B cell (primary cell): Measurements from ENCODE around the gene FRMPD1. TPM values are rescaled to one million over a fixed set of nuclear protein-coding genes. Genes with fewer than 3 reads are reported as not detected.

Source experiments
- ATAC-seq: fragments of 200-7000 bp; cut with Tn5 transposase; one replicate; pipeline ENCODE4 v1.10.0; 2021; ENCODE audit warnings: low read depth, mild to moderate bottlenecking, moderate number of reproducible peaks, moderate library complexity
- CTCF ChIA-PET: fragments of 350-600 bp; sonication (Branson Sonifier 250); formaldehyde crosslinking; loops from one replicate; lab custom pipeline; 2021; ENCODE audit warnings: antibody characterized with exemption, inconsistent platforms; lab: Charles Lee
- POLR2A ChIA-PET: fragments of 350-600 bp; sonication (Branson Sonifier 250); formaldehyde crosslinking; loops from one replicate; lab custom pipeline; 2021; ENCODE audit warnings: antibody characterized with exemption; lab: Charles Lee
- DNase-seq: peaks from one replicate; pipeline ENCODE4 v3.0.0; 2013
- H2AFZ ChIP-seq: 2 replicates; pipeline ENCODE4 v1.6.1; 2012; ENCODE audit warnings: mild to moderate bottlenecking, low read depth, low read length; ENCODE audit not compliant: insufficient read depth, poor library complexity, severe bottlenecking
- H3K27ac ChIP-seq, 2 donors: 1 replicate in 1 of 2; 2 replicates in 1 of 2; pipeline ENCODE4 v1.5.1; 2012 to 2013; ENCODE audit warnings: low read length in 2 of 2, mild to moderate bottlenecking in 2 of 2, moderate library complexity in 1 of 2
- H3K27me3 ChIP-seq, 4 experiments: fragments of 200-600 bp in 1 of 4; sonication (generic) in 1 of 4; replicated peaks in 1 of 4; 1 replicate in 2 of 4; 2 replicates in 2 of 4; pipeline versions ENCODE4 v1.6.1 to v1.7.0; 2013 to 2016; ENCODE audit warnings: low read length in 3 of 4, mild to moderate bottlenecking in 2 of 4, mixed read lengths in 1 of 4, moderate library complexity in 1 of 4; ENCODE audit not compliant: insufficient read depth in 4 of 4, control insufficient read depth in 3 of 4; ENCODE audit errors: control extremely low read depth in 1 of 4
- H3K36me3 ChIP-seq, 2 experiments: replicated peaks in 1 of 2; 1 replicate in 1 of 2; 2 replicates in 1 of 2; pipeline versions ENCODE4 v1.6.1 to v1.7.1; 2013; ENCODE audit warnings: low read length in 1 of 2; ENCODE audit not compliant: insufficient read depth in 2 of 2, control insufficient read depth in 1 of 2; ENCODE audit errors: control extremely low read depth in 1 of 2, extremely low read depth in 1 of 2
- H3K4me1 ChIP-seq, 2 donors: fragments of 200-600 bp in 1 of 2; sonication (generic) in 1 of 2; 1 replicate in 1 of 2; 2 replicates in 1 of 2; pipeline versions ENCODE4 v1.5.1 to v1.6.1; 2013 to 2017; ENCODE audit warnings: low read length in 2 of 2; ENCODE audit not compliant: control insufficient read depth in 2 of 2, insufficient read depth in 2 of 2
- H3K4me2 ChIP-seq: replicated peaks from 2 replicates; pipeline ENCODE3; 2012; ENCODE audit warnings: mild to moderate bottlenecking, low read depth, low read length; ENCODE audit not compliant: poor library complexity, severe bottlenecking
- H3K4me3 ChIP-seq, 5 experiments: fragments of 200-600 bp in 1 of 5; sonication (generic) in 1 of 5; 1 replicate in 3 of 5; 2 replicates in 2 of 5; pipeline versions ENCODE4 v1.5.1 to v1.7.0; 2011 to 2016; ENCODE audit warnings: low read length in 4 of 5, mild to moderate bottlenecking in 4 of 5, low read depth in 2 of 5, control low read depth in 1 of 5, moderate library complexity in 1 of 5; ENCODE audit not compliant: insufficient read depth in 1 of 5; ENCODE audit errors: control extremely low read depth in 1 of 5, extremely low read depth in 1 of 5
- H3K79me2 ChIP-seq: fragments of 200-600 bp; sonication (generic); one replicate; pipeline ENCODE4 v1.6.0; 2016; ENCODE audit warnings: low read length; ENCODE audit not compliant: control insufficient read depth, insufficient read depth
- H3K9ac ChIP-seq: fragments of 200-600 bp; sonication (generic); 2 replicates; pipeline ENCODE4 v1.6.1; 2017; ENCODE audit warnings: mild to moderate bottlenecking, low read length, moderate library complexity
- H3K9me3 ChIP-seq, 3 donors: one replicate each; pipeline versions ENCODE4 v1.6.1 to v1.7.1; 2013; ENCODE audit warnings: low read length in 2 of 3; ENCODE audit not compliant: control insufficient read depth in 2 of 3, insufficient read depth in 1 of 3; ENCODE audit errors: control extremely low read depth in 1 of 3
- H4K20me1 ChIP-seq: 2 replicates; pipeline ENCODE4 v1.6.0; 2012; ENCODE audit warnings: mild to moderate bottlenecking, low read length; ENCODE audit not compliant: insufficient read depth, control insufficient read depth, poor library complexity, severe bottlenecking
- H3K27ac Mint-ChIP-seq: one replicate; pipeline ENCODE4 v1.8.0; 2021; ENCODE audit warnings: mixed read lengths
- H3K27me3 Mint-ChIP-seq: one replicate; pipeline ENCODE4 v1.8.0; 2021; ENCODE audit warnings: mixed read lengths
- H3K4me1 Mint-ChIP-seq: one replicate; pipeline ENCODE4 v1.8.0; 2021; ENCODE audit warnings: mixed read lengths
- H3K4me3 Mint-ChIP-seq: one replicate; pipeline ENCODE4 v1.8.0; 2021; ENCODE audit warnings: mixed read lengths
- H3K9me3 Mint-ChIP-seq: one replicate; pipeline ENCODE4 v1.8.0; 2022; ENCODE audit warnings: mixed read lengths; ENCODE audit not compliant: insufficient read depth
- CTCF ChIP-seq: fragments of 200-600 bp; IDR thresholded peaks from one replicate; pipeline ENCODE4 v1.8.0; 2022; ENCODE audit warnings: antibody characterized with exemption, mild to moderate bottlenecking
- EZH2 ChIP-seq: IDR thresholded peaks from 2 replicates; pipeline ENCODE4 v1.6.1; 2012; ENCODE audit warnings: borderline replicate concordance, low read depth, mild to moderate bottlenecking, moderate library complexity, low read length; ENCODE audit not compliant: insufficient read depth, poor library complexity, severe bottlenecking
- WGBS: methylation state at CpG from one replicate; pipeline ENCODE4 v1.1.5; 2013; ENCODE audit warnings: missing lambda C conversion rate; ENCODE audit not compliant: insufficient coverage; 5-methylcytosine and 5-hydroxymethylcytosine counted together
- intact Hi-C: fragments of 100-400 bp; cut with micrococcal nuclease; formaldehyde crosslinking; loops from one replicate; pipeline ENCODE4 v1.10.0; 2022
- polyA plus RNA-seq: library from polyadenylated mRNA; depleted of rRNA; stranded (reverse); fragments of >200 nt; gene quantifications from 2 replicates; pipeline ENCODE4 v1.2.3, GENCODE V29; 2012
- total RNA-seq, 2 donors: library from RNA; stranded (reverse); fragments of 120-200 nt in 1 of 2; gene quantifications; 1 replicate in 1 of 2; 2 replicates in 1 of 2; pipeline versions ENCODE4 v1.2.3 to v1.2.4, GENCODE V29; 2013 to 2022

FRMPD1 gene
- total and polyA plus RNA-seq, 2 donors (not counting 1 experiment from before 2014, with no cell fraction given) = 0.05 TPM; not detected in 1

GRCh38 chr9:37611014-37611413 is 39.7 kb upstream of the FRMPD1 start:
- Mint-ChIP-seq H3K27me3 (peaks cover 20% of the 10 kb centered on the region), H3K4me3 (no peak overlapping the region), H3K27ac (no peak overlapping the region), H3K4me1 (no peaks in the 10 kb centered on the region), H3K9me3 (no peaks in the 10 kb centered on the region)
- Histone ChIP-seq H3K4me3 (no peak overlapping the region), H3K4me2 (no peak overlapping the region), H2AFZ (no peak overlapping the region), H3K9ac (no peak overlapping the region), H3K9me3 (no peaks in the 10 kb centered on the region), H4K20me1 (no peaks in the 10 kb centered on the region), H3K79me2 (no peaks in the 10 kb centered on the region), H3K4me1 (no peaks in the 10 kb centered on the region), H3K36me3 (no peaks in the 10 kb centered on the region), H3K27me3 (peaks cover 0 to 5% (median 0%) of the 10 kb centered on the region in 4 experiments), H3K27ac (no peak overlapping the region)
- WGBS = no CpG with 5 or more reads among the region's 6 CpGs
- ChIA-PET POLR2A (no interaction called here), CTCF (no interaction called here)
- ATAC-seq (no peak), DNase-seq (no peak)
- intact Hi-C loops = no loop called here
- TF ChIP-seq CTCF = no peak
- no peak for TF ChIP-seq EZH2

GRCh38 chr9:37611961-37612360 is 38.8 kb upstream of the FRMPD1 start:
- H3K9me3 ChIP-seq = no peaks in the 10 kb centered on the region
- Mint-ChIP-seq H3K27ac (no peak overlapping the region), H3K4me3 (no peak overlapping the region), H3K9me3 (no peaks in the 10 kb centered on the region), H3K4me1 (no peaks in the 10 kb centered on the region), H3K27me3 (peaks cover 17% of the 10 kb centered on the region)
- H2AFZ ChIP-seq = no peak overlapping the region
- 100% methylated on average over 1 of the region's 1 CpG for WGBS
- TF ChIP-seq CTCF (no peak), EZH2 (no peak)
- DNase-seq (no peak), ATAC-seq (no peak)
- intact Hi-C loops = no loop called here
- H3K27ac ChIP-seq = no peak overlapping the region
- H3K79me2 ChIP-seq = no peaks in the 10 kb centered on the region
- no peaks in the 10 kb centered on the region for H3K4me1 ChIP-seq
- H4K20me1 ChIP-seq = no peaks in the 10 kb centered on the region
- no peaks in the 10 kb centered on the region for H3K36me3 ChIP-seq
- H3K27me3 ChIP-seq = no peaks in the 10 kb centered on the region
- H3K4me3 ChIP-seq = no peak overlapping the region
- H3K9ac ChIP-seq = no peak overlapping the region
- H3K4me2 ChIP-seq = no peak overlapping the region
- ChIA-PET CTCF (interaction anchor here (0.6 kb wide), 1 partner anchor 1850 kb away, joined by 3 read pairs; no protein-coding TSS in a partner anchor), POLR2A (no interaction called here)
